ENCODE data around the gene CAMTA2. TPM values are rescaled to one million over a fixed set of nuclear protein-coding genes. Genes with fewer than 3 reads are reported as not detected.

The CAMTA2 gene
- total RNA-seq, 1 donor from 2014 or later, result 83.5 TPM

DNA sequence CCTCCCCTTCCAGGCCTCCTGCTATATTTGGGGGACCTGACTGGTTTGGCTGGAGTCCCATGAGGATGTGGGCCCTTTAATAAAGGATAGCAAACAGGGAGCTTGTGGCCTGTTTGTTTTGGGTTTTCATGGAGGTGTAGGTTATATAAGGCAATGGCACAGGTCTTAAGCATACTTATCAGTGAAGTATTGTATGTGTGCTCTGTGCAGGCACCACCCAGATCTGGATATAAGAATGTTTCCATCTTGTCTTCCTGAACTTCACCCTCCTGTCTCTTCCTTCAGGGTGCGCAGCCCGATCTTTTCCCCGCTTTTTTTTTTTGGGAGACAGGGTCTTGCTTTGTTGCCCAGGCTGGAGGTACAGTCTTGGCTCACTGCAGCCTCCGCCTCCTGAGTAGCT lies 37.1 kb upstream of the CAMTA2 start:
- no peaks in the 10 kb centered on the region for H3K9me3 Mint-ChIP-seq (ENCODE audit: unreplicated experiment)
- no peak overlapping the region for H3K27ac Mint-ChIP-seq (ENCODE audit: unreplicated experiment)
- no peak for DNase-seq (ENCODE audit: extremely low spot score, unreplicated experiment)
- no peaks in the 10 kb centered on the region for H3K4me1 Mint-ChIP-seq (ENCODE audit: unreplicated experiment)
- peaks cover 30% of the 10 kb centered on the region for H3K36me3 Mint-ChIP-seq (ENCODE audit: unreplicated experiment)
- no peak overlapping the region for H3K4me3 Mint-ChIP-seq (ENCODE audit: unreplicated experiment)
- no peaks in the 10 kb centered on the region for H3K27me3 Mint-ChIP-seq (ENCODE audit: unreplicated experiment)
- TF ChIP-seq, protein P1, sequence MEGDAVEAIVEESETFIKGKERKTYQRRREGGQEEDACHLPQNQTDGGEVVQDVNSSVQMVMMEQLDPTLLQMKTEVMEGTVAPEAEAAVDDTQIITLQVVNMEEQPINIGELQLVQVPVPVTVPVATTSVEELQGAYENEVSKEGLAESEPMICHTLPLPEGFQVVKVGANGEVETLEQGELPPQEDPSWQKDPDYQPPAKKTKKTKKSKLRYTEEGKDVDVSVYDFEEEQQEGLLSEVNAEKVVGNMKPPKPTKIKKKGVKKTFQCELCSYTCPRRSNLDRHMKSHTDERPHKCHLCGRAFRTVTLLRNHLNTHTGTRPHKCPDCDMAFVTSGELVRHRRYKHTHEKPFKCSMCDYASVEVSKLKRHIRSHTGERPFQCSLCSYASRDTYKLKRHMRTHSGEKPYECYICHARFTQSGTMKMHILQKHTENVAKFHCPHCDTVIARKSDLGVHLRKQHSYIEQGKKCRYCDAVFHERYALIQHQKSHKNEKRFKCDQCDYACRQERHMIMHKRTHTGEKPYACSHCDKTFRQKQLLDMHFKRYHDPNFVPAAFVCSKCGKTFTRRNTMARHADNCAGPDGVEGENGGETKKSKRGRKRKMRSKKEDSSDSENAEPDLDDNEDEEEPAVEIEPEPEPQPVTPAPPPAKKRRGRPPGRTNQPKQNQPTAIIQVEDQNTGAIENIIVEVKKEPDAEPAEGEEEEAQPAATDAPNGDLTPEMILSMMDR (IDR thresholded peaks at IDR 0.05), result no peak

DNA sequence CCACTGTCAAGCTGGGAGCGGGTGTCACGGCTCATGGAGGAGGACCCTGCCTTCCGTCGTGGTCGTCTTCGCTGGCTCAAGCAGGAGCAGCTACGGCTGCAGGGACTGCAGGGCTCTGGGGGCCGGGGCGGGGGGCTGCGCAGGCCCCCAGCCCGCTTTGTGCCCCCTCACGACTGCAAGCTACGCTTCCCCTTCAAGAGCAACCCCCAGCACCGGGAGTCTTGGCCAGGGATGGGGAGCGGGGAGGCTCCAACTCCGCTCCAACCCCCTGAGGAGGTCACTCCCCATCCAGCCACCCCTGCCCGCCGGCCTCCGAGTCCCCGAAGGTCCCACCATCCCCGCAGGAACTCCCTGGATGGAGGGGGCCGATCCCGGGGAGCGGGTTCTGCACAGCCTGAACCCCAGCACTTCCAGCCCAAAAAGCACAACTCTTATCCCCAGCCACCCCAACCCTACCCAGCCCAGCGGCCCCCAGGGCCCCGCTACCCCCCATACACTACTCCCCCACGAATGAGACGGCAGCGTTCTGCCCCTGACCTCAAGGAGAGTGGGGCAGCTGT lies 36.2 kb upstream of the CAMTA2 start:
- H3K4me3 Mint-ChIP-seq (ENCODE audit: unreplicated experiment), result no peak overlapping the region
- H3K4me1 Mint-ChIP-seq (ENCODE audit: unreplicated experiment), result no peaks in the 10 kb centered on the region
- TF ChIP-seq, protein P1 (IDR thresholded peaks at IDR 0.05), result no peak
- H3K9me3 Mint-ChIP-seq (ENCODE audit: unreplicated experiment), result no peaks in the 10 kb centered on the region
- H3K27ac Mint-ChIP-seq (ENCODE audit: unreplicated experiment), result no peak overlapping the region
- no peaks in the 10 kb centered on the region for H3K27me3 Mint-ChIP-seq (ENCODE audit: unreplicated experiment)
- DNase-seq (ENCODE audit: extremely low spot score, unreplicated experiment), result no peak
- peaks cover 36% of the 10 kb centered on the region for H3K36me3 Mint-ChIP-seq (ENCODE audit: unreplicated experiment)

DNA sequence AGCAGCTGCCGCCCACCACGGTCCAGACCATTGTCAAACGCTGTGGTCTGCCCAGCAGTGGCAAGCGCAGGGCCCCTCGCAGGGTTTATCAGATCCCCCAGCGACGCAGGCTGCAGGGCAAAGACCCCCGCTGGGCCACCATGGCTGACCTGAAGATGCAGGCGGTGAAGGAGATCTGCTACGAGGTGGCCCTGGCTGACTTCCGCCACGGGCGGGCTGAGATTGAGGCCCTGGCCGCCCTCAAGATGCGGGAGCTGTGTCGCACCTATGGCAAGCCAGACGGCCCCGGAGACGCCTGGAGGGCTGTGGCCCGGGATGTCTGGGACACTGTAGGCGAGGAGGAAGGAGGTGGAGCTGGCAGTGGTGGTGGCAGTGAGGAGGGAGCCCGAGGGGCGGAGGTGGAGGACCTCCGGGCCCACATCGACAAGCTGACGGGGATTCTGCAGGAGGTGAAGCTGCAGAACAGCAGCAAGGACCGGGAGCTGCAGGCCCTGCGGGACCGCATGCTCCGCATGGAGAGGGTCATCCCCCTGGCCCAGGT lies 34.8 kb upstream of the CAMTA2 start:
- H3K4me1 Mint-ChIP-seq (ENCODE audit: unreplicated experiment), result no peaks in the 10 kb centered on the region
- no peak overlapping the region for H3K27ac Mint-ChIP-seq (ENCODE audit: unreplicated experiment)
- no peaks in the 10 kb centered on the region for H3K27me3 Mint-ChIP-seq (ENCODE audit: unreplicated experiment)
- no peaks in the 10 kb centered on the region for H3K9me3 Mint-ChIP-seq (ENCODE audit: unreplicated experiment)
- no peak overlapping the region for H3K4me3 Mint-ChIP-seq (ENCODE audit: unreplicated experiment)
- TF ChIP-seq, protein P1 (IDR thresholded peaks at IDR 0.05), result no peak
- no peak for DNase-seq (ENCODE audit: extremely low spot score, unreplicated experiment)
- peaks cover 36% of the 10 kb centered on the region for H3K36me3 Mint-ChIP-seq (ENCODE audit: unreplicated experiment)

DNA sequence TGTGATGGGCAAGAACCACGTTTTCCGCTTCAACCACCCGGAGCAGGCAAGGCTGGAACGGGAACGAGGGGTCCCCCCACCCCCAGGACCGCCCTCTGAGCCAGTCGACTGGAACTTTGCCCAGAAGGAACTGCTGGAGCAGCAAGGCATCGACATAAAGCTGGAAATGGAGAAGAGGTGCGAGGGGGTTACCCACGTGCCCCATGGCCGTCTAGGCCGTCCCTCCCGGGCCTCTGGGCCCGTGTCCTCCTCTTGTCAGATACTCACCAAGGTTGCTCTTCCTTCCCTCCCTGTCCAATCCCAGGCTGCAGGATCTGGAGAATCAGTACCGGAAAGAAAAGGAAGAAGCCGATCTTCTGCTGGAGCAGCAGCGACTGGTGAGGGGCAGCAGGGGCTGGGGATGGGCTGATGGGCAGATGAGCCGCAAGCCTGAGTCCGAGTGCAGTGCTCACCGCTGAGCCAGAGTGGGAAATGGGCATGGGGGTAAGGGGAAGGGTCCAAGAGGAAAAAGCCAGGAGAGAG lies 33.1 kb upstream of the CAMTA2 start:
- no peak overlapping the region for H3K4me3 Mint-ChIP-seq (ENCODE audit: unreplicated experiment)
- no peaks in the 10 kb centered on the region for H3K4me1 Mint-ChIP-seq (ENCODE audit: unreplicated experiment)
- no peaks in the 10 kb centered on the region for H3K9me3 Mint-ChIP-seq (ENCODE audit: unreplicated experiment)
- H3K27me3 Mint-ChIP-seq (ENCODE audit: unreplicated experiment), result no peaks in the 10 kb centered on the region
- TF ChIP-seq, protein P1 (IDR thresholded peaks at IDR 0.05), result no peak
- H3K27ac Mint-ChIP-seq (ENCODE audit: unreplicated experiment), result no peak overlapping the region
- DNase-seq (ENCODE audit: extremely low spot score, unreplicated experiment), result no peak
- peaks cover 39% of the 10 kb centered on the region for H3K36me3 Mint-ChIP-seq (ENCODE audit: unreplicated experiment)

DNA sequence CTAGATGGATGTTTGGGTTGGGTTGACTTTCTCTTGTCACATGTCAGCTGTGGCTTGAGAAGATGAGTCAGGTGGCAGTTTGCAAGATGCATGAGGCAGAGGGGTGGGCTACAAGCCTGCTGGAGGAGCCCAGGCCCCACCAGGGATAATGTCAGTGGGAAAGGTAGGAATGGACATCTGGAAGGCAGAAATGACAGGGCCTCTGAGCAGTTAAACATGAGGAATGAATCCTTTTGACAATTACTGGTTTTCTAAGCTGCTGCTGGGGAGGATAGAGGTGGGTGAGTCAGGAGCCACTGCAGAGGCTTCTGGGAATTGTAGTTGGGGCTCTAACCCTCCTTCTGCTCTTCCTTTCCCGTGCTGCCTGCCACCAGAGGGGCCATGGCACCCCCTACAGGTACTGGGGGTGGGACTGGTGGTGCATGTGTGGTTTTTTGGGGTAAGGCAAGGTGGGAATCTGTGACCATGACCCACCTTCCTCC lies 32.0 kb upstream of the CAMTA2 start:
- no peaks in the 10 kb centered on the region for H3K27me3 Mint-ChIP-seq (ENCODE audit: unreplicated experiment)
- no peak for DNase-seq (ENCODE audit: extremely low spot score, unreplicated experiment)
- H3K4me1 Mint-ChIP-seq (ENCODE audit: unreplicated experiment), result no peaks in the 10 kb centered on the region
- H3K9me3 Mint-ChIP-seq (ENCODE audit: unreplicated experiment), result no peaks in the 10 kb centered on the region
- TF ChIP-seq, protein P1 (IDR thresholded peaks at IDR 0.05), result no peak
- no peak overlapping the region for H3K4me3 Mint-ChIP-seq (ENCODE audit: unreplicated experiment)
- peaks cover 41% of the 10 kb centered on the region for H3K36me3 Mint-ChIP-seq (ENCODE audit: unreplicated experiment)
- no peak overlapping the region for H3K27ac Mint-ChIP-seq (ENCODE audit: unreplicated experiment)
